ENCODE measurements around the gene ABCC1. TPM values are rescaled to one million over a fixed set of nuclear protein-coding genes. Genes with fewer than 3 reads are reported as not detected.
"Not testable (repeated sequence)": the region's sequence is repeated elsewhere in the genome, so short reads cannot be mapped to it uniquely, and the experiment has no call there.

The ABCC1 gene
- total RNA-seq, 1 donor from 2014 or later: 11.6 TPM

DNA sequence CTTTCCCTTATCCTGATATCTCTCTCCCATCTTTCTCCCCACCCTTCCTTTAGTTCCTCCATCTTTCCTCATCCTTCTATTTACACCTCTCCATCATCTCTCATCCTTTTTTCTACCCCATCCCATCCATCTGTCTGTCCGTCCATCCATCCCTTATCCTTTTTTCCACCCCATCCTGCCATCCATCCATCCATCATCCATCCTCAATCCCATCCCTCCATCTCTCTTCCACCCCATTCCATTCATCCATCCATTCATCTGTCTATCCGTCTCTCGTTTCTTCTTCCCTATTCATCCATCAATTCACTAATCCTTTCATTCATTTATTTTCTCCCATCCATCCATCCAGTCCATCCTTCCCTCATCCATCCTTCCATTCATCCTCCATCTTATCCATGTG, 205.8 kb downstream of the ABCC1 start:
- no peak for DNase-seq (ENCODE audit: low spot score)

GRCh38 chr16:16157166-16157565, 207.8 kb downstream of the ABCC1 start:
- DNase-seq (ENCODE audit: low spot score): no peak

DNA sequence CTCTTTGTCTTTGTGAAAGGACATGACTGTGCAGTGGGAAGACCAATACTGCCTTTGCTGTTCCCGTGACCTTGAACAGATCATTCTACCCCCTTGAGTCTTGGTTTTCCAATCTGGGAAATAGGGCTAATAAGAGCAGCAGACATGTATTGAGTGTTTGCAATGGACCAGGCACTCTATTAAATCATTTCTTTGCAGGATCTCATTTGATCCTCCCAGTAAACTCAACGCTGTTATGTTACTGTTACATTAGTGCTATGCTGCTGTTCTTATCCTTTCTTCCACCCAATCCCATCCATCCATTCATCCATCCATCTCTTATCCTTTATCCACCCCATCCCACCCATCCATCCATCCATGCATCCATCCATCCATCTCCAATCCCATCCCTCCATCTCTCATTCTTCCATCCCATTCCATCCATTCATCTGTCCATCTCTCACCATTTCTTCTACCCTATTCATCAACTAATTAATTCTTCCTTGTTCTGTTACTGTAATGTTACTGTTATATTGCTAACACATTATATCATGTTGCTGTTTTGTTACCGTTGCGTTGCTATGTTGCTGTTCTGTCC, 208.8 kb downstream of the ABCC1 start:
- no peak for DNase-seq (ENCODE audit: low spot score)

DNA sequence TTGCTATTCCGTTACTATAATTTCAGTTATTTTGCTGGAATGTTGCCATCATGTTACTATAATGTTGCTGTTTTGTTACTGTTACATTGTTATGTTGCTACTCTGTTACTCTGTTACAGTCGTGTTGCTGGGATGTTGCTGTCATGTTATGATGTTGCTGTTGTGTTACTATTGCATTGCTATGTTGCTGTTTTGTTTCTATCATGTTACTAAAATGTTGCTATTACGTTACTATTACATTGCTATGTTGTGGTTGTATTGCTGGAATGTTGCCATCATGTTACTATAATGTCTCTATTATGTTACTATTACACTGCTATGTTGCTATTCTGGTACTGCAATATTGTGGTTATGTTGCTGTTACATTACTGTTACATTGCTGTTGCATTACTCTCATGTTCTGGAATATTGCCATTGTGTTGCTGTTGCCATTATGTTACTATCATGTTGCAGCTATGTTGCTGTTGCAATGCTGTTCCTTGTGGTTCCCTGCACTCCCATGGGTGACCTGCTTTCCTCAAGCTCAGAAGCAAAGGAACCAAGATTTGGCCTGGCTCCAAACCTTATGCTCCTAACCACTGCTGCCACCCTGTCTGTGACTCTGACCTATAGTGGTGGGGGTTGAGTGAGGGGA, 209.4 kb downstream of the ABCC1 start:
- no peak for DNase-seq (ENCODE audit: low spot score)

DNA sequence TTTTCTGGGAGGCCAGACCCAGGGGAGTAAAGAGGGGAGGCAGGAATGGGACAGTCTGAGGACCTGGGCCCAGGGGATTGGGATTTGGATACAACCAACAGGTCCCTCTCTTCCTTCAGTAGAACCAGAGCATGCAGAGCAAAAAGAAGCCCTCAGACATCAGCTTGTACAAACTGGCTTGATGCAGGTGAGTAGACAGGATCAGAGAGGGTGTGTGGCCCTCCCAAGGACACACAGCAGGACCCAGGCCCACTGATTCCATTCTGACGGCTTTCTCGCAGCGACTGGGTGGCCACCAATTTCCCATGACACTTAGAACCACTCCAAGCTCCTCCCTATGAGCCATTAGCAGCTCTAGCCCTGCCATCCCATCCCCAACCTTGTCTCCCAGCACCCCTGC, 210.2 kb downstream of the ABCC1 start:
- DNase-seq (ENCODE audit: low spot score): no peak

DNA sequence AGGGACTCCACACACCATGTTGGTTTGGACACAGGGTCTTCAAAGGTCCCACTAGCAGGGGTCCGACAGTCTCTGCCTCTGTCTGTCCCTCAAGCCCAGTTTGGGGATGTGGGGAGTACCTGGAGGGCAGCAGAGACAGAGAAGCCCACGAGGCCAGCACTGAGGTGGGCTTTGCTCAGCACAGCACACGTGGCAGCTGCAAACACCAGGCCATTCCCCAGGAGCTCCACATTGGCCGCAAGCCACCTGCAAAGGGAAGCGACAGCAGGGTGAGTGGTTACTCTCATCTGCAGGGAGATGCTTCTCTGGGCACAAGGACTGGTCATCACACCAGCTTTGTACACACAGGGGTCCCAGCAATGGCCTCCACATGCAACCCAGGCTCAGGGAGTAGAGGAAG, 211.9 kb downstream of the ABCC1 start:
- no peak for DNase-seq (ENCODE audit: low spot score)

DNA sequence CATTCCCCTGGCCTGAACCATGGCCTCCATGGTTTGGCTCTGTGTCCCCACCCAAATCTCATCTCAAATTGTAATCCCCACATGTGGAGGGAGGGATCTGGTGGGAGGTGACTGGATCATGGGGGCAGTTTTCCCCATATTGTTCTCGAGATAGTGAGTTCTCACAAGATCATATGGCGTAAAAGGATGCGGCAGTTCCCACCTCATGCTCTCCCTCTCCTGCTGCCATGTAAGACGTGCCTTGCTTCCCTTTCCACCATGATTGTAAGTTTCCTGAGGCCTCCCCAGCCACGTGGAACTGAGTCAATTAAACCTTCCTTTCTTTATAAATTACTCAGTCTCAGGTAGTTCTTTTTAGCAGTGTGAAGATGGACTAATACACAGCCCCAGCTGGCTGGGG, 212.4 kb downstream of the ABCC1 start:
- not testable (repeated sequence) for DNase-seq (ENCODE audit: low spot score)

- DNase-seq (ENCODE audit: low spot score): no peak
Measured at GRCh38 chr16:16162591-16162990, 213.2 kb downstream of the ABCC1 start.

DNA sequence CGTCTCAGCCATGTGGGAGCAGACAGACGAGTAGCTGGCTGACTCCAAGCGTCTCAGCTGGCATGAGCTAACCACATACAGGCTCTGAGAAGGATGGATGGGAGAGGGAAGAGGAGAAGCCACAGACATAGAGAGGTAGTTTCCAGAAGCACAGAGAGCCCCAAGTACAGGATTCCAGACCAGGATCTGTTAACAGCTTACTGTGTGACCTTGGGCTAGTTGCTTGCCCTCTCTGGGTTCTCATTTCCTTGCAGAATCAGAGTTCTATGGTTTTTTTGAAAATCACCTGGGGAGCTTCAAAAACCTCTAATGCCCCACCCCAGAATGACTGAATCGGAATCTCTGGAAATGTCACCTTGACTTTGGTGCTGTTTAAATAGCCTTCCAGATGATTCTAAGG, 213.7 kb downstream of the ABCC1 start:
- DNase-seq (ENCODE audit: low spot score): no peak

GRCh38 chr16:16163571-16163970, 214.2 kb downstream of the ABCC1 start:
- no peak for DNase-seq (ENCODE audit: low spot score)

- DNase-seq (ENCODE audit: low spot score): no peak
Measured at GRCh38 chr16:16164243-16164642, 214.8 kb downstream of the ABCC1 start.

- DNase-seq (ENCODE audit: low spot score): no peak
Measured at GRCh38 chr16:16166085-16166484, 216.7 kb downstream of the ABCC1 start.

DNA sequence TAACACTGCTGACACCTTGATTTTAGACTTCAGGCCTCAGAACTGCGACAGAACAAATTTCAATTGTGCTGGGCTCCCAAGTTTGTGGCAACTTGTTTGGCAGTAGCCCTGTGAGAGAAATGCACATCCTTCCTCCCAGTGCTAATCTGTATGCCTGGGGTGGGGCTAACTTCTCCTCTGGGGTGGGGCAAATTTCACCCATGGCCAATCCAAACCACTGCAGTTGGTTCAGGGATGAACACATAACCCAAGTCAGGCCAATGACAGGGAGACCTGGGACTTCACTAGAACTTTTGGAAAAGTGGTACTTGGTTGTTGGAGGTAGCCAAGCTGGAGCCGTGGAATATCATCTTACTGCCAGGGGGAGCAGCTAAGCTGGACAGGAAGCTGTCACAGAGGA, 217.5 kb downstream of the ABCC1 start:
- DNase-seq (ENCODE audit: low spot score): no peak

GRCh38 chr16:16167927-16168326, 218.5 kb downstream of the ABCC1 start:
- no peak for DNase-seq (ENCODE audit: low spot score)

DNA sequence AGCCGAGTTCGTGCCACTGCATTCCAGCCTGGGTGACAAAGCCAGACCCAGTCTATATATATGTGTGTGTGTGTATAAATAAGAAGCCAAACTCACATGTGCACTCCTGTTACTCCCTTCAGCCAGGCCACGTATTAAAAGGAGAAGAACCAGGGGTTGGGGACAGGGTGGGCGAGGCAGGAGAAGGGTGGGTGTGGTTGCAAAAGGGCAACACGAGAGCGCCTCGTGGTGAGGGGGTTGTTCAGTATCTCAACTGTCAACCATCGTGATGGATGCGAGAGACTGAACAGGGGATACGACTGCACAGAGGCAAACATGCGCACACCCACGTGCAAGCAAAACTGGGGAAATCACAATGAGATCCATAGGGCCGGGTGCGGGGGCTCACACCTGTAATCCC, 219.0 kb downstream of the ABCC1 start:
- DNase-seq (ENCODE audit: low spot score): no peak

DNA sequence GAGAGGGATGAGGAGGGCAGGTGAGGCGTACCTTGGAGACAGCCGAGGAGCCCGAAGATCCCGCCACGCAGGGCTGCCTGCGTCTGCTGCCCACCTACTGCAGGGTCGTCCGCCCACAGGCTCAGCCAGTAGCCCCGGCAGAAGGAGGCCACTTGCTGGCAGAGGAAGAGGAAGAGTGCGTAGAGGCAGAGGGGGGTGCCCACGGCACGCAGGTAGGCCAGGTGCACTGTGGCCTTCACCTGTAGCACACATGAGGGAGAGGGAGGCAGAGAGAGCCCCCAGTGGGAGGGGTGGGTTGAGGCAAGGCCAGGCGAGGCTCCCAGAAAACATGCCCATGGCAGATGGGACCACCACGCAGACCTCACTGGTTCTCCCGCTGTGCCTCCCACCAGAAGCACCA, 220.2 kb downstream of the ABCC1 start:
- DNase-seq (ENCODE audit: low spot score): no peak

GRCh38 chr16:16171332-16171919, 222.0 kb downstream of the ABCC1 start:
- no peak for DNase-seq (ENCODE audit: low spot score)

GRCh38 chr16:16172991-16173390, 223.6 kb downstream of the ABCC1 start:
- no peak for DNase-seq (ENCODE audit: low spot score)

DNA sequence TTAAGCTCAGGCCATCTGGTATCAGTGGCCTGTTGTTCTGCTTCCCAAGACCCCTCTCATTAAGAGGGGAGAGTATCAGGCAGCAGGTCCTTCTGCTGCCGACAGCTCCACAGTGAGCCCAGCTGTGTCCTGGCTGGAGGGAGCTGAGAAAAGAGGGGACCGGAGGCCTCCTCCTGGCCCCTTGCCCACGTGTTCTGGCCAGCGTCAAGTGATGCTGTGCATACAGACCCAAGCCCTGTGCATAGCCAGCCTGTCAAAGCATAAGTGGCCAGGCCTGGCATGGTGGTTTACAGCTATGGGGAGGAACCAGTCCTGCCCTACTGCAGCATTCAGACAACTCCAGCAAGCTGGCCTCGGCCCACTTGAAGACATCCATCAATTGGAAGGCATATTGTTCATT, 225.9 kb downstream of the ABCC1 start:
- DNase-seq (ENCODE audit: low spot score): peak; percentile 68

GRCh38 chr16:16176328-16176727, 226.9 kb downstream of the ABCC1 start:
- DNase-seq (ENCODE audit: low spot score): no peak

- DNase-seq (ENCODE audit: low spot score): no peak
Measured at GRCh38 chr16:16178455-16179162, 229.2 kb downstream of the ABCC1 start.

GRCh38 chr16:16181748-16182147, 232.3 kb downstream of the ABCC1 start:
- DNase-seq (ENCODE audit: low spot score): not testable (repeated sequence)

- no peak for DNase-seq (ENCODE audit: low spot score)
Measured at GRCh38 chr16:16182918-16183317, 233.5 kb downstream of the ABCC1 start.
